Lung (tissue), 12 donors: ENCODE measurements around the gene SEPTIN8. TPM values are rescaled to one million over a fixed set of nuclear protein-coding genes. Genes with fewer than 3 reads are reported as not detected.

ENCODE experiments used
- ATAC-seq: fragments of 200-7000 bp; cut with Tn5 transposase; one replicate; pipeline ENCODE4 v1.9.1; 2020; ENCODE audit warnings: moderate number of reproducible peaks; ENCODE audit not compliant: insufficient read depth, low FRiP score
- DNase-seq, 3 donors: peaks; one replicate each; pipeline ENCODE4 v3.0.0-alpha.2; 2013 to 2017
- H3K27ac ChIP-seq, 2 donors: one replicate each; pipeline ENCODE4 v1.5.1; 2013; ENCODE audit warnings: mild to moderate bottlenecking in 2 of 2, moderate library complexity in 2 of 2, control low read depth in 1 of 2, inconsistent platforms in 1 of 2, low read depth in 1 of 2, low read length in 1 of 2
- H3K27me3 ChIP-seq, 3 donors: one replicate each; pipeline ENCODE4 v1.5.1; 2013; ENCODE audit warnings: low read length in 2 of 3; ENCODE audit not compliant: control insufficient read depth in 3 of 3, insufficient read depth in 3 of 3
- H3K36me3 ChIP-seq, 4 donors: one replicate each; pipeline ENCODE4 v1.5.1; 2013; ENCODE audit warnings: low read length in 4 of 4, mild to moderate bottlenecking in 1 of 4, moderate library complexity in 1 of 4; ENCODE audit not compliant: control insufficient read depth in 4 of 4, insufficient read depth in 4 of 4
- H3K4me1 ChIP-seq, 5 donors: one replicate each; pipeline ENCODE4 v1.5.1; 2013; ENCODE audit warnings: low read length in 5 of 5, mild to moderate bottlenecking in 2 of 5, moderate library complexity in 1 of 5; ENCODE audit not compliant: control insufficient read depth in 5 of 5, insufficient read depth in 5 of 5
- H3K4me3 ChIP-seq: one replicate; pipeline ENCODE4 v1.5.1; 2013; ENCODE audit warnings: mild to moderate bottlenecking, control low read depth, moderate library complexity
- H3K9ac ChIP-seq, 2 donors: one replicate each; pipeline ENCODE4 v1.5.1; 2013; ENCODE audit warnings: low read length in 2 of 2, control low read depth in 1 of 2; ENCODE audit not compliant: insufficient read depth in 1 of 2
- H3K9me3 ChIP-seq, 4 donors: one replicate each; pipeline ENCODE4 v1.5.1; 2013; ENCODE audit warnings: low read length in 3 of 4, mild to moderate bottlenecking in 1 of 4, moderate library complexity in 1 of 4; ENCODE audit not compliant: control insufficient read depth in 4 of 4, insufficient read depth in 3 of 4
- CTCF ChIP-seq: IDR thresholded peaks from 2 replicates; pipeline ENCODE4 v1.5.1; 2012; ENCODE audit warnings: mild to moderate bottlenecking; ENCODE audit errors: control extremely low read depth, extremely low read depth
- WGBS, 2 donors: extraction: QIAGEN DNeasy Blood & Tissue Kit; methylation state at CpG; one replicate each; pipeline ENCODE4 v1.1.7; 2013; 5-methylcytosine and 5-hydroxymethylcytosine counted together
- polyA plus RNA-seq, 2 donors: library from polyadenylated mRNA; stranded (reverse); fragments of 200-250 nt; gene quantifications; one replicate each; pipeline ENCODE4 v1.2.1, GENCODE V29; 2013
- total RNA-seq, 2 donors: library from RNA; depleted of rRNA in 1 of 2; stranded (reverse); fragments of >200 nt in 1 of 2; gene quantifications; one replicate each; pipeline ENCODE4 v1.2.1, GENCODE V29; 2014 to 2021
- donor health status: control.
- donor health status: control.
- donor health status: Bipolar disorder and iron deficiency.
- donor health status: healthy.
- donor health status: DM: yes; HTN: yes; CAD: no.

The SEPTIN8 gene
- total and polyA plus RNA-seq, 4 donors, result 12.4 to 37.8 (median 22.0) TPM

- no peak for DNase-seq
Observed at GRCh38 chr5:132764051-132764450, 13.0 kb downstream of the SEPTIN8 start.

DNA sequence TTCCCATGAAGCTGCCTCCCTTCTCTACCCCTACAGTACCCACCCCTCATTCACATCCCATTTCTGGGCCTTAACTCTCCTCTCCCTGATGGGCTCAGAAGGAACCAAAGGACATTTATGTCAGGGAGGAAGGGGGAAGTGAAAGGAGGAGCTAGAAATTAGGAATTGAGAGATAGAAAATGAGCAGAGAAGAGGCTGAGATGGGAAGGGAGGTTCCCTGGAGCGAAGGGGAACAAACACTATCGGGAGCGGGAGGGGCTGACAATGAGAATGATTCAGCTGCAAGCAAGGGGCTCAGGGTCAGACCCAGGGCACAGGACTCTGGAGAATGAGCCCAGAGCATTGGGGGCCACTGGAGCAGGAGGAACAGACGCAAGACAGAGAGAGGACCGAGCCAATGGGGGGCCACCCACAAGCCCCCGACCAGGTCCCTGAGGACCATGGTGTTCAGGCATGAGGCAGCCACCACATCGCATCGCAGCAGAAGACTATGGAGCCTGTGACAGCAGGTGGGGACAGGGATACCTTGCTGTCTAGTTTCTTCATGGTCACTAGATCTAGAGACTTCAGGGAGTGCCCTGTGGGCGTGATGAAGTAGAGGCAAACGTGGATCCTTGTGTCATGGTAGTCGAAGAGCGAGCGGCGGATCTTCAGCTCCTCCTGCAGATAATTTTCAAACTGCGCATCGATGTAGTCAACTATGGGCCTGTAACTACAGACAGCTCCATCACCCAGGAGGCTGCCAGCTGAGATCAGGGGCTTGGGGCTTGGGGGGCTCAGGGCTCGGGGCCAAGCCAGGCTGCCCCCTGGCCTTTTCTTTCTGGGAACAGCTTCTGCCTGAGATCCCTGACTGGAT is 13.6 kb downstream of the SEPTIN8 start:
- no peak overlapping the region for H3K9ac ChIP-seq
- 92 to 94% methylated on average over 17 of the region's 17 CpGs for WGBS, 2 donors
- ATAC-seq (no peak), DNase-seq (no peak)
- no peak for TF ChIP-seq CTCF
- H3K36me3 ChIP-seq, result peaks cover under 1 to 37% (median 21%) of the 10 kb centered on the region in 4 donors
- no peaks in the 10 kb centered on the region for H3K27me3 ChIP-seq
- peaks cover 8 to 16% (median 15%) of the 10 kb centered on the region in 5 donors for H3K4me1 ChIP-seq
- no peak overlapping the region for H3K4me3 ChIP-seq
- H3K27ac ChIP-seq, result no peak overlapping the region
- H3K9me3 ChIP-seq, result no peaks in the 10 kb centered on the region

More at GRCh38 chr5:132764051-132764450, 13.0 kb downstream of the SEPTIN8 start:
- no peak overlapping the region for H3K9ac ChIP-seq
- ATAC-seq, result no peak
- H3K27me3 ChIP-seq, result no peaks in the 10 kb centered on the region
- H3K4me3 ChIP-seq, result no peak overlapping the region
- no peak for TF ChIP-seq CTCF
- 94 to 98% methylated on average over 10 of the region's 10 CpGs for WGBS, 2 donors
- no peaks in the 10 kb centered on the region for H3K9me3 ChIP-seq
- peaks cover 0 to 35% (median 20%) of the 10 kb centered on the region in 4 donors for H3K36me3 ChIP-seq
- no peak overlapping the region for H3K27ac ChIP-seq
- peaks cover 8 to 19% (median 16%) of the 10 kb centered on the region in 5 donors for H3K4me1 ChIP-seq

DNA sequence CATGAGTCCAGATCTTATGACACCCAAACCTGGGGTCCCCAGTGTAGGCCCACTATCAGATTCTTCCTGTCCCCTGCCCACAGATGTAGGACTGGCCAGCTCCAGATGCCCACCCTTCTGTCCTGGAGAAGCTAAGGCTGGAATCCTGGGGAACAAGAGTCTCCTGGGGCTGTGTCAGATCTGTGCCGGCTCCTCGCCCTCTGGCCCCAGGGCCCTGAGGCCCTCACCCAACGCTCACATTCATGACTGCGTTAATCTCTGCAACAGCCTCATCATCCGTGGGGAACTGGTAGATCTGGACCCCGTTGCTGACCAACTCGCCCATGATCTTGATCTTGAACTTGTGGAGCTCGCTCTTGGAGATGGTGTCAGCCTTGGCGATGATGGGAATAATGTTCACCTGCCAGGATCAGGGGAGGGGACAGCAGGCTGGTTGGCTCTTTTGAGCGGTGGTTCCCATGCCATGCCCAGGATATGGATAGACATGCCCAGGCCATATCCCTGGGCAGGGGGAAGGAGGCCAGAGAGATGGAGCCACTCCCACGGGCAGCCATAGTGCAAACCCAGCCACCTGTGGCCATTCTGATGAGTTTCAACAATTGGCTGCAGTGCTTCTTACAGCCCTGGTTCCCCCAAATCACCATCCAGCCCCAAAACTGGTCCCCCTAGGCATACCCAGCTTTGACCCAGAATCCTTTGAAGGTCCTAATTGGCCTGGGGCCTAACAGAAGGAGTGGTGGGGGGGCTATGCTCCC is 14.6 kb downstream of the SEPTIN8 start:
- no peaks in the 10 kb centered on the region for H3K9me3 ChIP-seq
- H3K9ac ChIP-seq, result no peak overlapping the region
- 97% methylated on average over 11 of the region's 11 CpGs for WGBS, 2 donors
- DNase-seq (no peak), ATAC-seq (no peak)
- H3K36me3 ChIP-seq, result peaks cover 3 to 44% (median 26%) of the 10 kb centered on the region in 4 donors
- H3K4me1 ChIP-seq, result peaks cover 5 to 8% (median 5%) of the 10 kb centered on the region in 5 donors
- H3K27ac ChIP-seq, result no peak overlapping the region
- H3K27me3 ChIP-seq, result no peaks in the 10 kb centered on the region
- H3K4me3 ChIP-seq, result no peak overlapping the region
- TF ChIP-seq CTCF, result no peak
